Measurements from ENCODE around the gene ZNHIT2.

ZNHIT2 gene

GRCh38 chr11:65077451-65077850 lies 40.0 kb downstream of the ZNHIT2 start:
- DNase-seq (ENCODE audit: low read depth in 4 of 4, low spot score in 1 of 4), result no peak

GRCh38 chr11:65072631-65072966 lies 44.9 kb downstream of the ZNHIT2 start:
- DNase-seq (ENCODE audit: low read depth in 4 of 4, low spot score in 1 of 4), result no peak

- DNase-seq (ENCODE audit: low read depth in 4 of 4, low spot score in 1 of 4), result no peak
These were observed 45.4 kb downstream of the ZNHIT2 start for GRCh38 chr11:65071907-65072630.

- DNase-seq (ENCODE audit: low read depth in 4 of 4, low spot score in 1 of 4), result no peak
These were observed 48.3 kb downstream of the ZNHIT2 start for GRCh38 chr11:65069217-65069616.

GRCh38 chr11:65067446-65067845 lies 50.1 kb downstream of the ZNHIT2 start:
- DNase-seq (ENCODE audit: low read depth in 4 of 4, low spot score in 1 of 4), result no peak

GRCh38 chr11:65066805-65067291 lies 50.7 kb downstream of the ZNHIT2 start:
- no peak for DNase-seq (ENCODE audit: low read depth in 4 of 4, low spot score in 1 of 4)

Measured in stimulated activated CD4-positive, alpha-beta T cell treated with anti-CD3 and anti-CD28 coated beads, Interleukin-1b, Interleukin-23, amount 100 ng/mL, for 24 hours (primary cell).